Naive B cell (primary cell): ENCODE data around the gene PLCB4. TPM values are rescaled to one million over a fixed set of nuclear protein-coding genes. Genes with fewer than 3 reads are reported as not detected.
"Not testable (repeated sequence)": the region's sequence is repeated elsewhere in the genome, so short reads cannot be mapped to it uniquely, and the experiment has no call there.

Experiments used
- ATAC-seq, 2 donors: fragments of 150-1000 bp; cut with Tn5 transposase; 2 replicates each; pipeline ENCODE4 v1.10.0; 2021; ENCODE audit warnings: low read depth in 2 of 2, mild to moderate bottlenecking in 2 of 2, moderate library complexity in 2 of 2
- DNase-seq: peaks from one replicate; pipeline ENCODE4 v3.0.0; 2022
- H3K27ac Mint-ChIP-seq, 6 donors: one replicate each; pipeline ENCODE4 v1.8.0; 2020 to 2022; ENCODE audit warnings: mild to moderate bottlenecking in 6 of 6, mixed read lengths in 6 of 6, moderate library complexity in 5 of 6, inconsistent platforms in 2 of 6
- H3K27me3 Mint-ChIP-seq, 3 donors: one replicate each; pipeline ENCODE4 v1.8.0; 2021 to 2022; ENCODE audit warnings: mixed read lengths in 3 of 3, mild to moderate bottlenecking in 1 of 3
- H3K36me3 Mint-ChIP-seq, 2 donors: one replicate each; pipeline ENCODE4 v1.8.0; 2020 to 2022; ENCODE audit warnings: mixed read lengths in 2 of 2, inconsistent platforms in 1 of 2, mild to moderate bottlenecking in 1 of 2
- H3K4me1 Mint-ChIP-seq, 3 donors: one replicate each; pipeline ENCODE4 v1.8.0; 2020 to 2022; ENCODE audit warnings: mixed read lengths in 3 of 3, inconsistent platforms in 1 of 3, mild to moderate bottlenecking in 1 of 3, moderate library complexity in 1 of 3
- H3K4me3 Mint-ChIP-seq, 8 donors: one replicate each; pipeline ENCODE4 v1.8.0; 2020 to 2022; ENCODE audit warnings: mild to moderate bottlenecking in 8 of 8, mixed read lengths in 8 of 8, moderate library complexity in 8 of 8, inconsistent platforms in 2 of 8
- H3K9me3 Mint-ChIP-seq, 7 donors: one replicate each; pipeline ENCODE4 v1.8.0; 2020 to 2022; ENCODE audit warnings: mixed read lengths in 7 of 7, mild to moderate bottlenecking in 5 of 7, inconsistent platforms in 2 of 7, moderate library complexity in 1 of 7
- polyA plus RNA-seq, 6 donors: library from polyadenylated mRNA; unstranded; fragments of 300-500 nt; fragmentation: Illumina TruSeq; gene quantifications; one replicate each; pipeline ENCODE4 v1.2.3, GENCODE V29; 2021; ENCODE audit warnings: low read depth in 6 of 6

Gene PLCB4
- polyA plus RNA-seq, 6 donors from 2014 or later, result not detected

DNA sequence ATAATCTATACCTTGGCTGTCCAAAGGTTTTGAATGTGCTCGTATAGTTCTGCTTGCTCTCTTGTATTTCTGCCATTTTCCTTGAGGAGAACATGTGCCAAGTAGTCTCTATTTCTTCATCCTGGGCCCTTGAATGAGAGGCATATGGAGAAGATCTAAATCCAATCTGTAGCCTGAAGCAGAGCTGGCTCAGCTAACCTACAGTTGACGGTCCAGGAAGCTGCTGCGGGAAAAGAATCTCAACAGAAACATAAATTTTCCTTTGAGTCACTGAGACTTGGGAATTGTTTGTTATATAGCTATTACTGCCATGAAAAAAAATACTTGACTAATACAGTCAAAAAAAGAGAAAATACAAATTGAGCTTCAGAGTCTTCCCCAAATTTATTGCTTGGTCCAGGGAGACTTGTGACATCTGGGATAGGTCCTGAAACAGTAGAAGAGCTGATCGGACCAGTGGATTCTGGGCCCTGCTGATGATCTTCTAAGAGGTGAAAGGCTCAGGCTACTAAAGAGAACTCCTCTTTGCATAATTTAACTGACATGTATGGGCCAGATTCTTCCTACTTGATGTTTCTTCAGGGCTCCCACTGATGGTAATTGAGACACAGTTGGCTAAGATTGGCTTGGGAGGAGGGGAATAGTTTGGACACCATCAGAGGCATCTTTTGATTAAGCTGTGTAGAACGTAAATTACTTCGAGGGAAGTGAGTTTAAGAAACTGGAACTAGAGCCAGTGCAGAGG, 29.9 kb upstream of the PLCB4 start:
- ATAC-seq (no peak), DNase-seq (no peak)
- no peak overlapping the region for H3K4me3 Mint-ChIP-seq
- H3K9me3 Mint-ChIP-seq, result peaks cover 0 to 4% (median 0%) of the 10 kb centered on the region in 7 donors
- no peaks in the 10 kb centered on the region for H3K36me3 Mint-ChIP-seq
- H3K27me3 Mint-ChIP-seq, result peaks cover 0 to 5% (median 0%) of the 10 kb centered on the region in 3 donors
- H3K27ac Mint-ChIP-seq, result peak overlapping the region in 1 of 6 donors; percentile 62
- no peaks in the 10 kb centered on the region for H3K4me1 Mint-ChIP-seq

DNA sequence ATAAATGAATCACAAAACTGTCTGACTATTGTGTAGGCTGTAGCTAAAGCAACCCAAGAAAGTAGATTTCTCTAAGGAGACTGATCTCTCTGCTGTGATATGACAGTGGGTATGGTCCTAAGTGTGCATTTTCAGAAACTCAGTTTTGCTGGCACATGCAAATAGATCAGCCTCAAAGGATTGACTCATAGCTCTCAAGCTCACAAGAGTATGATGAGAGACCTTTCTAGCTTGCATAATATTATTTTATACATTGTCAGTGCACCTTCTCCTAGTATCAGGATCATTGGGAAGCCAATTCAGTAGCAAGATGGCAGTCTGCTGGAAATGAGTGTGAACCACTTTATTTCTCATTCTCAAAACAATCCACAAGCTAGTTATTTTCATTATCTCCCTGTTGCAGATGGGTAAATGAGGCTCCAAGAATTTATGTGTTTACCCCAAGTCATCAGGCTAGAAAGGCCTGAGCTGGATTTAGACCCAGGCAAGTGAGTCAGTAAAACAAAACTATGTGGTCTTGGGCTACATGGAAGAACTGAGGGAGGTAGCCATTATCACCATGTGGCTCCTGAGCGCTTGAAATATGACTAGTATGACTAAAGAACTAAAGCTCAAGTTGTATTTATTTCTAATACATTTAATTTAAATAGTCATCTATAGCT, 27.9 kb upstream of the PLCB4 start:
- no peaks in the 10 kb centered on the region for H3K4me1 Mint-ChIP-seq
- peaks cover 0 to 4% (median 0%) of the 10 kb centered on the region in 7 donors for H3K9me3 Mint-ChIP-seq
- H3K27ac Mint-ChIP-seq, result no peak overlapping the region
- ATAC-seq (no peak), DNase-seq (no peak)
- no peaks in the 10 kb centered on the region for H3K36me3 Mint-ChIP-seq
- no peak overlapping the region for H3K4me3 Mint-ChIP-seq
- H3K27me3 Mint-ChIP-seq, result peaks cover 0 to 5% (median 0%) of the 10 kb centered on the region in 3 donors

DNA sequence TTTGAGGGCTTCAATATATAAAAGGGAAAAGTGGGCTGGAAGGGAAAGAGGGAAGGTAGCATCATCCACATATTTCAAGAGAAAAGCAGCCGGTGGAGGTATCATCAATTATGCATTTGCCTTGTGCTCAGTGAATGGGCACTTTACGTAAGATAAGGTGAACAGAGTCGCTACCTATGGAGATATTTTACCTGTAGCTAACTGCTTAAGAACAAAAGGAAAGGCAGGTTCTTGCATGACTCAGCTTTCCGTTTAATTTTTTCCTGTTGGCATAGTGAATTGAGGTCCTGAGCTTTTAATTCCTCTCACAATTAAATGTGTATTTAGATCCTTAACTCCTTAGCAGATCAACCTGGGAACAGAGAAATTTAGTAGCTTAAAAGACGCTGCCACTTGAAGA, 25.5 kb upstream of the PLCB4 start:
- Mint-ChIP-seq H3K4me1 (no peaks in the 10 kb centered on the region), H3K9me3 (peaks cover 0 to 8% (median 4%) of the 10 kb centered on the region in 7 donors), H3K4me3 (no peak overlapping the region), H3K27ac (no peak overlapping the region), H3K27me3 (peaks cover 0 to 5% (median 0%) of the 10 kb centered on the region in 3 donors), H3K36me3 (no peaks in the 10 kb centered on the region)
- DNase-seq, result no peak
- no peak for ATAC-seq

DNA sequence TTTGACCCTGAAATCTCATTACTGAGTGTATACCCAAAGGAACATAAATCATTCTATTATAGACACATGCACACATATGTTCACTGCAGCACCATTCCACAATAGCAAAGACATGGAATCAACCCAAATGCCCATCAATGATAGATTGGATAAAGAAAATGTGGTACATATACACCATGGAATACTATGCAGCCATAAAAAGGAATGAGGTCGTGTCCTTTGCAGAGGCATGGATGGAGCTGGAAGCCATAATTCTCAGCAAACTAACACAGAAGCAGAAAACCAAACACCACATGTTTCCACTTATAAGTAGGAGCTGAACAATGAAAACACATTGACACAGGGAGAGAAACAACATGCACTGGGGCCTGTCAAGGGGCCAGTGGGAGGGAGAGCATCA, 21.0 kb upstream of the PLCB4 start:
- not testable (repeated sequence) for H3K27ac Mint-ChIP-seq, DNase-seq, H3K4me1 Mint-ChIP-seq, H3K36me3 Mint-ChIP-seq, H3K27me3 Mint-ChIP-seq, H3K4me3 Mint-ChIP-seq, ATAC-seq
- peaks cover 0 to 15% (median 6%) of the 10 kb centered on the region in 7 donors for H3K9me3 Mint-ChIP-seq

DNA sequence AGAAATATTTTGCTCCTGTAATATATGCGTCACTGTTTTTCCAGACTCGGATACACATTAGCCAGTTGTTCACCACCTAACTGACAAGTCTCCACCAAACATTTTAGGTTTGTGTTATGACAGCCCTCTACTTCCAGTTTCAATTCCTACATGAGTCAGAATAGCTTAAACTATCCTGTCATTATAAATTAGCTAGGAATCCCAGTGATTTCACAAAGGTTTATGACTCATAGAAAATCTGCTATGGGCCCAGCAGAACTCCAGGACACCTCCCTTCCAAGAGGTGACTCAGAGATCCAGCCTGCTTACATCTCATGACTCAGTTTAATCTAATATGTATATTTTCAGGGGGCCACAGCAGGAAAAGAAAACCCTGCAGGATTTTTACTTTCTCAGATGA, 17.4 kb upstream of the PLCB4 start:
- no peaks in the 10 kb centered on the region for H3K4me1 Mint-ChIP-seq
- no peaks in the 10 kb centered on the region for H3K27me3 Mint-ChIP-seq
- no peak for DNase-seq
- peaks cover 0 to 15% (median 6%) of the 10 kb centered on the region in 7 donors for H3K9me3 Mint-ChIP-seq
- no peak overlapping the region for H3K27ac Mint-ChIP-seq
- no peaks in the 10 kb centered on the region for H3K36me3 Mint-ChIP-seq
- H3K4me3 Mint-ChIP-seq, result no peak overlapping the region
- ATAC-seq, result no peak

DNA sequence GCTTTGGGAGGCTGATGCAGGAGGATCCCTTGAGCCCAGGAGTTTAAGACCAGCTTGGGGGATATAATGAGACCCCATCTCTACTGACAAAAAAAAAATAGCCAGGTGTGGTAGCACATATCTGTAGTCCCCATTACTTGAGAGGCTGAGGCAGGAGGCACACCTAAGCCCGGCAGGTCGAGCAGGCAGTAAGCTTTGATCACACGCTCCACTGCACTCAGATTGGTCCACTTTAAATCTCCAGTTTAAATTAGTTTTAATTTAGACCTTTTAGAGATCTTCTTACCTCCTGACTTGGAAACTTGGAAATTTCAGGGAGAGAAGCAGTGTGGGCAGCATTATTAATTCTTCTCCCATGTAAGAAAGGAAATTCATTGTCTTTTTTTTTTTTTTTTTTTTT, 16.8 kb upstream of the PLCB4 start:
- no peak for ATAC-seq
- Mint-ChIP-seq H3K27me3 (no peaks in the 10 kb centered on the region), H3K36me3 (no peaks in the 10 kb centered on the region), H3K27ac (peak overlapping the region in 1 of 6 donors; percentile 28), H3K9me3 (peaks cover 0 to 15% (median 6%) of the 10 kb centered on the region in 7 donors), H3K4me1 (no peaks in the 10 kb centered on the region), H3K4me3 (no peak overlapping the region)
- DNase-seq, result no peak

DNA sequence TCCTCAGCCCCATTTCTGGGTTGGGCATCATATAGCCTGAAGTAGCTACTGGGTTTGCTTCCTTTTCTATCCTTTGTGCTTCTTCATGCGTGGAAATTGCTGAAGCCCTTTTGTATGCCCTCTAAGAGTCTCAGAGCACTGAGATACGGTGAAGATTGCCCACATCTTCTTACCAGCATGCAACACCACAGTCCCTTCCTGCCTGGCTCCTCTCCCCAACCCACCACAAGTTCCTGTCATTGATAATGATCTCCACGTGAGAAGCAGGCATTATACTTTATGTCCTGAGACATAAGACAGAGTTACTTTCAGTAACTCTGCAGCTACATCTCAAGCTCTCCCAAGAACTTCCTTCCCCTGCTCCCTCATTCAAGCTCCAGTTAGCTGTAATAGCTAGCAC, 15.8 kb upstream of the PLCB4 start:
- no peaks in the 10 kb centered on the region for H3K36me3 Mint-ChIP-seq
- H3K9me3 Mint-ChIP-seq, result peaks cover 0 to 9% (median 2%) of the 10 kb centered on the region in 7 donors
- ATAC-seq (no peak), DNase-seq (no peak)
- no peaks in the 10 kb centered on the region for H3K4me1 Mint-ChIP-seq
- no peak overlapping the region for H3K4me3 Mint-ChIP-seq
- no peaks in the 10 kb centered on the region for H3K27me3 Mint-ChIP-seq
- H3K27ac Mint-ChIP-seq, result no peak overlapping the region

DNA sequence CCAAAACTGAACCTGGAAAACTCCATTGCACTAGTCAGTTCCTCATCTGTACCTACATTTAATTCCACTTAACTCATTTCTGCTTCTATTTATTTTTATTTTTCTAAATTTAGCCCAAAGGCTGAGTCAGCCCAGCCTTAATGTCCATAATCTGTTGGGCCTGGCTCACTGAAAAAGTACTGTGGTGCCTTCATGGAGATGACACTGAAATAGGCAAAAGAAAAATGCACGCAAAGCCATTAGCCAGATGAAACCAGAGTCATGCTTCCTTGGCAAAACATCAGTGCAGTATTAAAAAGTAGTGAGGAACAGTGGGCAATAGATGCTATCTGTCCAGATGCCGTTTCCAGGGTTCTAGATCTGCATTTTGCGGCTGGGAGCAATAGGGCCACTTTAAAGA, 14.7 kb upstream of the PLCB4 start:
- Mint-ChIP-seq H3K27ac (no peak overlapping the region), H3K4me3 (no peak overlapping the region), H3K36me3 (no peaks in the 10 kb centered on the region), H3K27me3 (no peaks in the 10 kb centered on the region), H3K9me3 (peaks cover 0 to 3% (median 0%) of the 10 kb centered on the region in 7 donors), H3K4me1 (no peaks in the 10 kb centered on the region)
- no peak for ATAC-seq
- DNase-seq, result no peak

DNA sequence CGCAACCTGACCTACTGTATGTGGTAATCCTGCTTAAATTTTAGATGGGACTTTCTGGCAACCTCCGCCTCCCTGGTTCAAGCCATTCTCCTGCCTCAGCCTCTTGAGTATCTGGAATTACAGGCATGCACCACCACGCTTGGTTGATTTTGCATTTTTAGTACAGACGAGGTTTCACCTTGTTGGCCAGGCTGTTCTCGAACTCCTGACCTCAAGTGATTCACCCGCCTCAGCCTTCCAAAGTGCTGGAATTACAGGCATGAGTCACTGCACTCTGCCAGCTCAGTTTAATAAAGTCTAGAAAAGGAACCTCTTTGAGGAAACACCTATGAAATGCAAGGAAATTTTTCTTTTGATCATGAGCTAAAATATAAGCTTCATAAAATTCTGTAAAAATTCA, 9.0 kb upstream of the PLCB4 start:
- peaks cover 0 to 7% (median 0%) of the 10 kb centered on the region in 7 donors for H3K9me3 Mint-ChIP-seq
- H3K36me3 Mint-ChIP-seq, result no peaks in the 10 kb centered on the region
- H3K4me1 Mint-ChIP-seq, result no peaks in the 10 kb centered on the region
- no peak overlapping the region for H3K27ac Mint-ChIP-seq
- H3K4me3 Mint-ChIP-seq, result no peak overlapping the region
- DNase-seq (no peak), ATAC-seq (no peak)
- H3K27me3 Mint-ChIP-seq, result peaks cover 0 to 5% (median 0%) of the 10 kb centered on the region in 3 donors

DNA sequence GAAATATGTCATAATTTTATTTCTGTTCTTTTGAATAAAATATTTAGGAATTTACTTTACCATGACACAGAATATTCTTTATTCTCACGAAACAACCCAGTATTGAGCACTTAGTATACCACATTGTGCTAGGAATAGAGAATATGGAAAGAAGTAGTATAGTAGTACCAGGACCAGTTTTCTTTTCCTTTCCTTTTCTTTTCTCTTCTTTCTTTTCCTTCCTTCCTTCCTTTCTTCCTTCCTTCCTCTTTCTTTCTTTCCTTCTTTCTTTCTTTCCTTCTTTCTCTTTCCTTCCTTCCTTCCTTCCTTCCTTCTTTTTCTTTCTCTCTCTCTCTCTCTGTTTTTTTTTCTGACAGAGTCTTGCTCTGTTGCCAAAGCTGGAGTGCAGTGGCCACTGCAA, 7.5 kb upstream of the PLCB4 start:
- Mint-ChIP-seq H3K27ac (no peak overlapping the region), H3K27me3 (peaks cover 0 to 5% (median 0%) of the 10 kb centered on the region in 3 donors), H3K36me3 (no peaks in the 10 kb centered on the region), H3K4me3 (no peak overlapping the region), H3K4me1 (no peaks in the 10 kb centered on the region), H3K9me3 (peaks cover 0 to 7% (median 3%) of the 10 kb centered on the region in 7 donors)
- DNase-seq, result no peak
- no peak for ATAC-seq

DNA sequence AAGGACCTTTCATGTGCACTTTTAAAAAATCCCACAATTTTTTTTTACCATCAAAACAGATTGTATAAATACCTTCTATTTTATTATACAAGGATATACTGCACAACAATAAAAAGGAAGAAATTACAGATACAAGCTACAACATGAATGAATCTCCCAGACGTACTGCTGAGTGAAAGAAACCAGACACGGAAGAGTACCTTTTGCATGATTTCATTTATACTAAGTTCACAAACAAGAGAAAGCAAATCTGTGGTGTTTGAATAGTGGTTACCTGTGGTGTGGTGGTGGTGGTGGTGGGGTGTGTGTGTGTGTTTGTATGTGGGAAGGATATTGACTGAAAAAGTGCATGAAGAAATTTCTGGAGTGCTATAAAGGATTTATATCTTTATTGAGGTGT, 6.8 kb upstream of the PLCB4 start:
- peaks cover 0 to 7% (median 3%) of the 10 kb centered on the region in 7 donors for H3K9me3 Mint-ChIP-seq
- no peaks in the 10 kb centered on the region for H3K36me3 Mint-ChIP-seq
- ATAC-seq (no peak), DNase-seq (no peak)
- no peak overlapping the region for H3K27ac Mint-ChIP-seq
- no peaks in the 10 kb centered on the region for H3K4me1 Mint-ChIP-seq
- H3K4me3 Mint-ChIP-seq, result no peak overlapping the region
- H3K27me3 Mint-ChIP-seq, result peaks cover 0 to 6% (median 0%) of the 10 kb centered on the region in 3 donors

DNA sequence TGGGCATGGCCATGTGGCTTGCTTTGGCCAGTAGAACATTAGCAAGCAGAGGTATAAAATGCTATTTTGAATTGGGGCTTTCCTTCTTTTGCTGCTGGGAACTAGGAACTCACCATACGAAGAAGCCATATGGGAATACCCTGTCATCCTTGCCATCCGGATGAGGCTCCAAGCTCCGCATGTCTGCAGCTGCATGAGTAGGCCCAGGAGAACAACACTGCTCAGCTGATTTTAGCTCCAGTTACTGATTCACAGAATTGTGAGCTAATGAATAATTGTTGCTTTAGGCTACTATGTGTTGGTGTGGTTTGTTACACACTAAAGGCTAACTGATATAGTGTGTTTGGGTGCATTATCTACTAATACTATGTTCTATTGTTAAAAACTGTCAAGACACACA, 2.7 kb upstream of the PLCB4 start:
- no peak overlapping the region for H3K27ac Mint-ChIP-seq
- H3K9me3 Mint-ChIP-seq, result peaks cover 0 to 11% (median 3%) of the 10 kb centered on the region in 7 donors
- ATAC-seq (no peak), DNase-seq (no peak)
- H3K27me3 Mint-ChIP-seq, result peaks cover 16 to 33% (median 22%) of the 10 kb centered on the region in 3 donors
- peak overlapping the region in 1 of 8 donors; percentile 17 for H3K4me3 Mint-ChIP-seq
- peaks cover 4 to 6% (median 5%) of the 10 kb centered on the region in 3 donors for H3K4me1 Mint-ChIP-seq
- peaks cover 5 to 8% of the 10 kb centered on the region in 2 donors for H3K36me3 Mint-ChIP-seq

DNA sequence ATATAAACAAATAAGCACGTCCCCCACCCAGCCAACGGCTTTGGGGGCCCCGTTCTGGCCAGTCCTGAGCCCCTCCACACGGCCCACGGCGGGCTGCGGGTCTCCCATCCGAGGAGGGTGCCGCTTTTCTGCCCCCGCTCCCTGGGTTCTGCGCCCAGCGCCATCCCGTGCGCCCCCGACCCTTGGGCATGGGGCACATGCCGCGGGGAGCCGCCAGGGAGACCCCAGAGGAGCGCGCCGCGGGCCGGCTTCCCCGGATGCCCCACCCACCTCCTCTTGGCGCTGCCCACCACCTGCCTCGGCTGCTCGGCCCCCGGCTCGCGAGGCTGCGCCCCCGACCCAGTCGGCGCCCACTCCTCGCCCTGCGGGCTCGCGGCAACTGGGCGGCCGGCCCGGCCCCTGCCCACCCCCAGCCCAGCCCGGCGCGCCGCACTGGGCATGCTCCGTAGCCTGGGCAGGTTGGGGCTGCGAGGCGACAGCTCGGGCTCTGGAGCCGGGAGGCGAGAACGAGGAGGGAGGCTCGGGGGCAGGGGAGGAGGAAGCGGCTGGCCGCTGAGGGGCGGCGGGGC, 570 bp upstream of the PLCB4 start:
- H3K36me3 Mint-ChIP-seq, result peaks cover 5 to 8% of the 10 kb centered on the region in 2 donors
- peaks cover 4 to 6% (median 5%) of the 10 kb centered on the region in 3 donors for H3K4me1 Mint-ChIP-seq
- no peak overlapping the region for H3K27ac Mint-ChIP-seq
- ATAC-seq (no peak), DNase-seq (no peak)
- peak overlapping the region in 2 of 8 donors; percentile 8 to 82 for H3K4me3 Mint-ChIP-seq
- peaks cover 16 to 33% (median 22%) of the 10 kb centered on the region in 3 donors for H3K27me3 Mint-ChIP-seq
- peaks cover 0 to 11% (median 3%) of the 10 kb centered on the region in 7 donors for H3K9me3 Mint-ChIP-seq

DNA sequence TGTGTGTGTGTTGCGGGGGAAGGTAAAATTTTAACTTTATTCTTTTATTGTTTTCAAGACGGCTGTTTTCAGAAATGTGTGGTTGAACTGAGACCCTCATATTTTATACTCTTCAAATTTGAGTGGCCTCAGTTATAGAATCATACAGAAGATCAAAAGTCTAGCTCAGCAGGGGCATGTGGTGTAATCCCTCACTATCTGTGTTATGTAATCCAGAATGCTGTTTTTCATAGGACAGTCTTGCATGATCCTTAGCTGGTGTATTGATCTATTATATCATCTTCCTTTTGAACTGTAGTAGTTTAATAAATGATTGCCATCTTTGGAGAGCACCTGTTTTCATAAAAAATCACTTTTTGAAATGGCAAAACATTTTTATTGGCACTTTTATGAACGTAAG, 1.4 kb downstream of the PLCB4 start:
- Mint-ChIP-seq H3K9me3 (peaks cover 0 to 4% (median 0%) of the 10 kb centered on the region in 7 donors), H3K36me3 (peaks cover 5 to 8% of the 10 kb centered on the region in 2 donors), H3K27me3 (peaks cover 16 to 28% (median 22%) of the 10 kb centered on the region in 3 donors), H3K4me1 (peaks cover 4 to 6% (median 5%) of the 10 kb centered on the region in 3 donors), H3K27ac (no peak overlapping the region), H3K4me3 (no peak overlapping the region)
- DNase-seq (no peak), ATAC-seq (no peak)
